Large intestine (tissue), 3 donors: ENCODE data around the gene JADE2. TPM values are rescaled to one million over a fixed set of nuclear protein-coding genes. Genes with fewer than 3 reads are reported as not detected.

Source experiments
- DNase-seq, 2 donors: peaks; one replicate each; pipeline versions ENCODE4 v3.0.0 to v3.0.0-alpha.2; 2013
- H3K27ac ChIP-seq: one replicate; pipeline ENCODE4 v1.5.1; 2013; ENCODE audit warnings: low read length
- H3K27me3 ChIP-seq: 2 replicates; pipeline ENCODE4 v1.6.1; 2013; ENCODE audit warnings: low read length; ENCODE audit not compliant: control insufficient read depth, insufficient read depth
- H3K36me3 ChIP-seq: 2 replicates; pipeline ENCODE4 v1.6.1; 2013; ENCODE audit warnings: low read length; ENCODE audit not compliant: control insufficient read depth, insufficient read depth
- H3K4me1 ChIP-seq: one replicate; pipeline ENCODE4 v1.6.1; 2013; ENCODE audit warnings: low read length; ENCODE audit not compliant: control insufficient read depth, insufficient read depth
- H3K4me3 ChIP-seq: one replicate; pipeline ENCODE4 v1.5.1; 2013; ENCODE audit warnings: low read length
- H3K9me3 ChIP-seq: one replicate; pipeline ENCODE4 v1.6.1; 2013; ENCODE audit warnings: mild to moderate bottlenecking, low read depth, low read length, moderate library complexity; ENCODE audit not compliant: control insufficient read depth
- WGBS: methylation state at CpG from one replicate; pipeline ENCODE4 v1.1.5; 2013; ENCODE audit warnings: low lambda C conversion rate; ENCODE audit not compliant: insufficient coverage; 5-methylcytosine and 5-hydroxymethylcytosine counted together
- polyA plus RNA-seq: library from polyadenylated mRNA; unstranded; fragments of 120-200 nt; gene quantifications from one replicate; pipeline ENCODE4 v1.2.1, GENCODE V29; 2013

The JADE2 gene
- polyA plus RNA-seq, 1 donor = 29.9 TPM

- no peak overlapping the region for H3K4me3 ChIP-seq
- H3K4me1 ChIP-seq = no peaks in the 10 kb centered on the region
- no CpG with 5 or more reads among the region's 11 CpGs for WGBS
- no peaks in the 10 kb centered on the region for H3K9me3 ChIP-seq
- no peak overlapping the region for H3K27ac ChIP-seq
- no peaks in the 10 kb centered on the region for H3K27me3 ChIP-seq
- no peak for DNase-seq
- peaks cover 79% of the 10 kb centered on the region for H3K36me3 ChIP-seq
Measured at GRCh38 chr5:134543820-134544614, 18.5 kb downstream of the JADE2 start.

GRCh38 chr5:134545070-134545868 is 19.8 kb downstream of the JADE2 start:
- no peak overlapping the region for H3K4me3 ChIP-seq
- peaks cover 76% of the 10 kb centered on the region for H3K36me3 ChIP-seq
- no peak overlapping the region for H3K27ac ChIP-seq
- no peaks in the 10 kb centered on the region for H3K27me3 ChIP-seq
- no peaks in the 10 kb centered on the region for H3K4me1 ChIP-seq
- H3K9me3 ChIP-seq = no peaks in the 10 kb centered on the region
- no peak for DNase-seq
- WGBS = 50% methylated on average over 2 of the region's 10 CpGs

- no peaks in the 10 kb centered on the region for H3K4me1 ChIP-seq
Measured at GRCh38 chr5:134547066-134547465, 21.6 kb downstream of the JADE2 start.

GRCh38 chr5:134547579-134547978 is 22.1 kb downstream of the JADE2 start:
- H3K4me1 ChIP-seq = no peaks in the 10 kb centered on the region
- no peak for DNase-seq
- no peak overlapping the region for H3K27ac ChIP-seq
- no peak overlapping the region for H3K4me3 ChIP-seq
- H3K27me3 ChIP-seq = no peaks in the 10 kb centered on the region
- peaks cover 72% of the 10 kb centered on the region for H3K36me3 ChIP-seq
- H3K9me3 ChIP-seq = no peaks in the 10 kb centered on the region
- no CpG with 5 or more reads among the region's 2 CpGs for WGBS

More at GRCh38 chr5:134547066-134547465, 21.6 kb downstream of the JADE2 start:
- Histone ChIP-seq H3K36me3 (peaks cover 69% of the 10 kb centered on the region), H3K27ac (no peak overlapping the region), H3K9me3 (no peaks in the 10 kb centered on the region), H3K27me3 (no peaks in the 10 kb centered on the region), H3K4me3 (no peak overlapping the region)
- no CpG with 5 or more reads among the region's 2 CpGs for WGBS
- DNase-seq = no peak

- Histone ChIP-seq H3K27ac (no peak overlapping the region), H3K9me3 (no peaks in the 10 kb centered on the region), H3K27me3 (no peaks in the 10 kb centered on the region), H3K4me1 (no peaks in the 10 kb centered on the region), H3K36me3 (peaks cover 77% of the 10 kb centered on the region), H3K4me3 (no peak overlapping the region)
- no peak for DNase-seq
- WGBS = no CpG with 5 or more reads among the region's 13 CpGs
Measured at GRCh38 chr5:134547999-134548658, 22.7 kb downstream of the JADE2 start.

GRCh38 chr5:134549714-134550113 is 24.2 kb downstream of the JADE2 start:
- DNase-seq = no peak
- Histone ChIP-seq H3K4me3 (no peak overlapping the region), H3K27ac (no peak overlapping the region), H3K4me1 (peaks cover 4% of the 10 kb centered on the region), H3K36me3 (peaks cover 79% of the 10 kb centered on the region), H3K27me3 (no peaks in the 10 kb centered on the region), H3K9me3 (no peaks in the 10 kb centered on the region)
- no CpG with 5 or more reads among the region's 3 CpGs for WGBS

- H3K4me1 ChIP-seq = peaks cover 11% of the 10 kb centered on the region
- no peak overlapping the region for H3K4me3 ChIP-seq
- no peaks in the 10 kb centered on the region for H3K27me3 ChIP-seq
- WGBS = no CpG with 5 or more reads among the region's 13 CpGs
- peaks cover 80% of the 10 kb centered on the region for H3K36me3 ChIP-seq
- no peaks in the 10 kb centered on the region for H3K9me3 ChIP-seq
- no peak overlapping the region for H3K27ac ChIP-seq
- no peak for DNase-seq
Measured at GRCh38 chr5:134550271-134551214, 25.1 kb downstream of the JADE2 start.

- Histone ChIP-seq H3K36me3 (peaks cover 79% of the 10 kb centered on the region), H3K4me1 (peaks cover 11% of the 10 kb centered on the region), H3K9me3 (no peaks in the 10 kb centered on the region), H3K4me3 (no peak overlapping the region), H3K27ac (no peak overlapping the region), H3K27me3 (no peaks in the 10 kb centered on the region)
- 100% methylated on average over 2 of the region's 8 CpGs for WGBS
- no peak for DNase-seq
Measured at GRCh38 chr5:134551901-134552300, 26.4 kb downstream of the JADE2 start.

GRCh38 chr5:134552301-134552700 is 26.8 kb downstream of the JADE2 start:
- DNase-seq = no peak
- Histone ChIP-seq H3K4me3 (no peak overlapping the region), H3K9me3 (no peaks in the 10 kb centered on the region), H3K27me3 (no peaks in the 10 kb centered on the region), H3K4me1 (peaks cover 11% of the 10 kb centered on the region), H3K36me3 (peaks cover 76% of the 10 kb centered on the region), H3K27ac (no peak overlapping the region)
- no CpG with 5 or more reads among the region's 3 CpGs for WGBS
